Neuronal stem cell (in vitro differentiated cells): ENCODE measurements around the gene FRMD5.
"Not testable (repeated sequence)": the region's sequence is repeated elsewhere in the genome, so short reads cannot be mapped to it uniquely, and the experiment has no call there.

Source experiments
- DNase-seq: peaks from one replicate; pipeline ENCODE4 v3.0.0-alpha.2; 2013; ENCODE audit warnings: low spot score
- H2AFZ ChIP-seq: one replicate; pipeline ENCODE4 v1.6.1; 2013; ENCODE audit warnings: mild to moderate bottlenecking, low read length, inconsistent platforms
- H2AK5ac ChIP-seq: 2 replicates; pipeline ENCODE4 v1.6.1; 2013; ENCODE audit warnings: low read depth, mild to moderate bottlenecking, inconsistent platforms, low read length, moderate library complexity, mixed read lengths
- H2BK120ac ChIP-seq: 2 replicates; pipeline ENCODE4 v1.6.1; 2013; ENCODE audit warnings: low read depth, mild to moderate bottlenecking, inconsistent platforms, low read length, moderate library complexity, mixed read lengths
- H2BK12ac ChIP-seq: one replicate; pipeline ENCODE4 v1.6.1; 2013; ENCODE audit warnings: low read length, inconsistent platforms
- H2BK15ac ChIP-seq: 2 replicates; pipeline ENCODE4 v1.6.1; 2013; ENCODE audit warnings: mild to moderate bottlenecking, low read length, inconsistent platforms, mixed read lengths
- H2BK5ac ChIP-seq: one replicate; pipeline ENCODE4 v1.6.1; 2013; ENCODE audit warnings: inconsistent platforms, mild to moderate bottlenecking, low read length, moderate library complexity
- H3K14ac ChIP-seq: one replicate; pipeline ENCODE4 v1.6.1; 2013; ENCODE audit warnings: low read length, inconsistent platforms
- H3K18ac ChIP-seq: 2 replicates; pipeline ENCODE4 v1.6.1; 2013; ENCODE audit warnings: low read length, inconsistent platforms
- H3K23ac ChIP-seq: 2 replicates; pipeline ENCODE4 v1.6.1; 2013; ENCODE audit warnings: low read depth, mild to moderate bottlenecking, mixed read lengths, low read length, inconsistent platforms; ENCODE audit not compliant: poor library complexity
- H3K27ac ChIP-seq: replicated peaks from 3 replicates; pipeline ENCODE4 v1.5.1; 2013; ENCODE audit warnings: low read length, inconsistent platforms
- H3K27me3 ChIP-seq, 3 experiments: 2 replicates each; pipeline ENCODE4 v1.6.1; 2013; ENCODE audit warnings: low read length in 3 of 3, mild to moderate bottlenecking in 2 of 3, inconsistent platforms in 1 of 3, low read depth in 1 of 3, mixed read lengths in 1 of 3, moderate library complexity in 1 of 3; ENCODE audit not compliant: control insufficient read depth in 3 of 3, insufficient read depth in 3 of 3
- H3K36me3 ChIP-seq, 2 donors: replicated peaks in 1 of 2; 2 replicates each; pipeline ENCODE4 v1.6.1; 2013; ENCODE audit warnings: low read length in 2 of 2; ENCODE audit not compliant: control insufficient read depth in 2 of 2, insufficient read depth in 2 of 2
- H3K4ac ChIP-seq: 2 replicates; pipeline ENCODE4 v1.6.1; 2013; ENCODE audit warnings: inconsistent platforms, mild to moderate bottlenecking, low read length, moderate library complexity
- H3K4me1 ChIP-seq, 2 donors: 1 replicate in 1 of 2; 2 replicates in 1 of 2; pipeline ENCODE4 v1.6.1; 2013; ENCODE audit warnings: low read length in 2 of 2, low read depth in 1 of 2; ENCODE audit not compliant: control insufficient read depth in 2 of 2, insufficient read depth in 1 of 2
- H3K4me2 ChIP-seq: one replicate; pipeline ENCODE4 v1.6.1; 2013; ENCODE audit warnings: mild to moderate bottlenecking, low read length, inconsistent platforms; ENCODE audit not compliant: insufficient read depth, poor library complexity, severe bottlenecking
- H3K4me3 ChIP-seq, 2 donors: 2 replicates each; pipeline ENCODE4 v1.5.1; 2013; ENCODE audit warnings: low read length in 2 of 2, mild to moderate bottlenecking in 2 of 2, inconsistent platforms in 1 of 2, moderate library complexity in 1 of 2
- H3K79me1 ChIP-seq: one replicate; pipeline ENCODE4 v1.6.1; 2013; ENCODE audit warnings: low read depth, mild to moderate bottlenecking, inconsistent platforms, low read length, moderate library complexity
- H3K9ac ChIP-seq: one replicate; pipeline ENCODE4 v1.6.1; 2013; ENCODE audit warnings: mild to moderate bottlenecking, low read depth, low read length, inconsistent platforms; ENCODE audit not compliant: poor library complexity
- H3K9me3 ChIP-seq, 2 donors: replicated peaks in 1 of 2; 2 replicates each; pipeline versions ENCODE3 to v1.6.1; 2013; ENCODE audit warnings: low read length in 2 of 2, mild to moderate bottlenecking in 2 of 2, inconsistent platforms in 1 of 2, low read depth in 1 of 2, mixed read lengths in 1 of 2, moderate library complexity in 1 of 2; ENCODE audit not compliant: control insufficient read depth in 2 of 2, insufficient read depth in 1 of 2
- H4K8ac ChIP-seq: one replicate; pipeline ENCODE4 v1.6.1; 2013; ENCODE audit warnings: low read depth, mild to moderate bottlenecking, inconsistent platforms, low read length, moderate library complexity
- H4K91ac ChIP-seq: one replicate; pipeline ENCODE4 v1.6.1; 2013; ENCODE audit warnings: low read length, low read depth, mild to moderate bottlenecking, inconsistent platforms; ENCODE audit not compliant: poor library complexity
- WGBS, 2 donors: extraction: QIAGEN DNeasy Blood & Tissue Kit; methylation state at CpG; one replicate each; pipeline ENCODE4 v1.1.7; 2013; ENCODE audit warnings: missing lambda C conversion rate in 2 of 2, mixed read lengths in 1 of 2; ENCODE audit not compliant: insufficient read length in 2 of 2, insufficient replicate concordance in 1 of 2; ENCODE audit errors: extremely low coverage in 2 of 2; 5-methylcytosine and 5-hydroxymethylcytosine counted together

Gene FRMD5

GRCh38 chr15:43851251-43851650 is 343.8 kb downstream of the FRMD5 start:
- H3K9ac ChIP-seq = no peak overlapping the region
- no peak overlapping the region for H3K4ac ChIP-seq
- no peaks in the 10 kb centered on the region for H3K4me1 ChIP-seq
- H2BK12ac ChIP-seq = no peak overlapping the region
- H3K23ac ChIP-seq = no peak overlapping the region
- no peak overlapping the region for H2BK15ac ChIP-seq
- peaks cover 4 to 76% of the 10 kb centered on the region in 2 donors for H3K36me3 ChIP-seq
- no CpG with 5 or more reads among the region's 3 CpGs for WGBS, 2 donors
- no peak overlapping the region for H3K4me3 ChIP-seq
- H4K8ac ChIP-seq = no peak overlapping the region
- H3K27me3 ChIP-seq = no peaks in the 10 kb centered on the region
- H3K79me1 ChIP-seq = no peaks in the 10 kb centered on the region
- H2AK5ac ChIP-seq = no peak overlapping the region
- no peak overlapping the region for H2BK120ac ChIP-seq
- H3K27ac ChIP-seq = no peak overlapping the region
- no peak overlapping the region for H3K14ac ChIP-seq
- H3K9me3 ChIP-seq = no peaks in the 10 kb centered on the region
- no peak overlapping the region for H2BK5ac ChIP-seq
- no peak overlapping the region for H3K4me2 ChIP-seq
- H4K91ac ChIP-seq = no peak overlapping the region
- DNase-seq = no peak
- no peak overlapping the region for H3K18ac ChIP-seq
- no peak overlapping the region for H2AFZ ChIP-seq

GRCh38 chr15:43845421-43845820 is 349.6 kb downstream of the FRMD5 start:
- Histone ChIP-seq H3K14ac (no peak overlapping the region), H3K18ac (no peak overlapping the region), H3K9me3 (no peaks in the 10 kb centered on the region), H4K8ac (no peak overlapping the region), H4K91ac (no peak overlapping the region), H3K27me3 (no peaks in the 10 kb centered on the region), H3K4me3 (no peak overlapping the region), H3K4me1 (no peaks in the 10 kb centered on the region), H3K23ac (no peak overlapping the region), H2BK12ac (no peak overlapping the region), H3K27ac (no peak overlapping the region), H3K4ac (no peak overlapping the region), H3K79me1 (no peaks in the 10 kb centered on the region), H2BK120ac (no peak overlapping the region), H3K36me3 (peaks cover 2 to 74% of the 10 kb centered on the region in 2 donors), H2BK15ac (no peak overlapping the region), H2AFZ (no peak overlapping the region), H2AK5ac (no peak overlapping the region), H3K9ac (no peak overlapping the region), H2BK5ac (no peak overlapping the region), H3K4me2 (no peak overlapping the region)
- DNase-seq = no peak

- H3K4ac ChIP-seq, DNase-seq, H3K27me3 ChIP-seq, H3K27ac ChIP-seq, H3K14ac ChIP-seq, H3K4me3 ChIP-seq, H3K79me1 ChIP-seq, H3K4me1 ChIP-seq, H3K23ac ChIP-seq, H4K91ac ChIP-seq, H2BK12ac ChIP-seq, H3K4me2 ChIP-seq, H2BK120ac ChIP-seq, H2BK5ac ChIP-seq, H3K9me3 ChIP-seq, H3K18ac ChIP-seq, H4K8ac ChIP-seq, H2AK5ac ChIP-seq, H3K9ac ChIP-seq, H2AFZ ChIP-seq, H2BK15ac ChIP-seq: not testable (repeated sequence)
- WGBS, 2 donors = no CpG with 5 or more reads among the region's 6 CpGs
- peaks cover 8 to 68% of the 10 kb centered on the region in 2 donors for H3K36me3 ChIP-seq
Measured at GRCh38 chr15:43832485-43832884, 362.6 kb downstream of the FRMD5 start.

- not testable (repeated sequence) for H3K9ac ChIP-seq, H3K4me2 ChIP-seq, H3K4me3 ChIP-seq, H2BK120ac ChIP-seq, H3K4ac ChIP-seq, H4K8ac ChIP-seq, H3K27ac ChIP-seq, H2AFZ ChIP-seq, H2BK5ac ChIP-seq, H2AK5ac ChIP-seq, H2BK12ac ChIP-seq, H3K23ac ChIP-seq, H3K9me3 ChIP-seq, H3K4me1 ChIP-seq, H3K79me1 ChIP-seq, H3K14ac ChIP-seq, H4K91ac ChIP-seq, H2BK15ac ChIP-seq, DNase-seq, H3K27me3 ChIP-seq, H3K18ac ChIP-seq
- peaks cover 7 to 59% of the 10 kb centered on the region in 2 donors for H3K36me3 ChIP-seq
- no CpG with 5 or more reads among the region's 14 CpGs for WGBS, 2 donors
Measured at GRCh38 chr15:43831519-43832052, 363.5 kb downstream of the FRMD5 start.
